ENCODE data around the gene SMIM33. TPM values are rescaled to one million over a fixed set of nuclear protein-coding genes. Genes with fewer than 3 reads are reported as not detected.
"Not testable (repeated sequence)": the region's sequence is repeated elsewhere in the genome, so short reads cannot be mapped to it uniquely, and the experiment has no call there.

The SMIM33 gene
- total and polyA plus RNA-seq, 2 of the 13 experiments (the other 11 are each of a cell fraction or from before 2014, with no cell fraction given), result not detected

GRCh38 chr5:139513434-139513833 is 42.6 kb downstream of the SMIM33 start (continued):
- peak; percentile 84; the same call in 1 of the 2 replicates for TF ChIP-seq MYC (CRISPR knock-in tag; IDR thresholded peaks at IDR 0.05; ENCODE audit: borderline replicate concordance)
- peak; percentile 48; the same call in 1 of the 2 replicates for TF ChIP-seq RCOR2 (CRISPR knock-in tag; IDR thresholded peaks at IDR 0.05)
- peak; percentile 53; the same call in 1 of the 2 replicates for TF ChIP-seq ZNF501 (CRISPR knock-in tag; IDR thresholded peaks at IDR 0.05)
- peak; percentile 53; the same call in 1 of the 2 replicates for TF ChIP-seq SMAD3 (CRISPR knock-in tag; IDR thresholded peaks at IDR 0.05)
- peak; percentile 65; the same call in 1 of the 2 replicates for TF ChIP-seq ERF (CRISPR knock-in tag; IDR thresholded peaks at IDR 0.05)
- TF ChIP-seq KDM5B (CRISPR knock-in tag; IDR thresholded peaks at IDR 0.05; ENCODE audit: borderline replicate concordance), result 0 out of 2 replicates have a peak, but pooled peaks have one; percentile 23
- TF ChIP-seq NR2F6, NONO (IDR thresholded peaks at IDR 0.05): not testable (repeated sequence)
- TF ChIP-seq NR2F6 (CRISPR knock-in tag; IDR thresholded peaks at IDR 0.05), result peak; percentile 13; the same call in 1 of the 2 replicates
- 0 out of 2 replicates have a peak, but pooled peaks have one; percentile 18 for TF ChIP-seq FOXA3 (CRISPR knock-in tag; IDR thresholded peaks at IDR 0.05)
- peak; percentile 61; the same call in 1 of the 2 replicates for TF ChIP-seq NONO (CRISPR knock-in tag; conservative IDR thresholded peaks at IDR 0.05)
- TF ChIP-seq SALL1 (CRISPR knock-in tag; IDR thresholded peaks at IDR 0.05), result peak; percentile 52
- 0 out of 2 replicates have a peak, but pooled peaks have one; percentile 50 for TF ChIP-seq KDM2A (CRISPR knock-in tag; IDR thresholded peaks at IDR 0.05; ENCODE audit: borderline replicate concordance, low read depth)
- peak; percentile 57 for TF ChIP-seq XRCC5 (optimal IDR thresholded peaks at IDR 0.05; ENCODE audit: low read length)
- TF ChIP-seq ZMYM4 (CRISPR knock-in tag; IDR thresholded peaks at IDR 0.05), result 0 out of 2 replicates have a peak, but pooled peaks have one; percentile 22
- peak; percentile 83 for TF ChIP-seq RAD21 (CRISPR knock-in tag; IDR thresholded peaks at IDR 0.05)
- TF ChIP-seq TFE3 (CRISPR knock-in tag; IDR thresholded peaks at IDR 0.05), result peak; percentile 65
- 0 out of 2 replicates have a peak, but pooled peaks have one; percentile 26 for TF ChIP-seq KAT8 (CRISPR knock-in tag; IDR thresholded peaks at IDR 0.05)
- TF ChIP-seq MEIS2 (CRISPR knock-in tag; IDR thresholded peaks at IDR 0.05), result peak; percentile 60; the same call in 1 of the 2 replicates
- TF ChIP-seq CTCF (CRISPR knock-in tag; IDR thresholded peaks at IDR 0.05), result peak; percentile 94
- TF ChIP-seq ZNF784 (CRISPR knock-in tag; IDR thresholded peaks at IDR 0.05; ENCODE audit: borderline replicate concordance), result 0 out of 2 replicates have a peak, but pooled peaks have one; percentile 29
- TF ChIP-seq BORCS8-MEF2B (CRISPR knock-in tag; IDR thresholded peaks at IDR 0.05), result peak; percentile 46; the same call in 1 of the 2 replicates
- TF ChIP-seq HDAC2 (CRISPR knock-in tag; IDR thresholded peaks at IDR 0.05), result peak; percentile 33; the same call in 1 of the 2 replicates
- peak; percentile 61 for TF ChIP-seq ZC3H13 (CRISPR knock-in tag; IDR thresholded peaks at IDR 0.05)
- TF ChIP-seq SAP130 (CRISPR knock-in tag; IDR thresholded peaks at IDR 0.05; ENCODE audit: low read depth), result peak; percentile 29; the same call in 1 of the 2 replicates
- TF ChIP-seq, protein P1, sequence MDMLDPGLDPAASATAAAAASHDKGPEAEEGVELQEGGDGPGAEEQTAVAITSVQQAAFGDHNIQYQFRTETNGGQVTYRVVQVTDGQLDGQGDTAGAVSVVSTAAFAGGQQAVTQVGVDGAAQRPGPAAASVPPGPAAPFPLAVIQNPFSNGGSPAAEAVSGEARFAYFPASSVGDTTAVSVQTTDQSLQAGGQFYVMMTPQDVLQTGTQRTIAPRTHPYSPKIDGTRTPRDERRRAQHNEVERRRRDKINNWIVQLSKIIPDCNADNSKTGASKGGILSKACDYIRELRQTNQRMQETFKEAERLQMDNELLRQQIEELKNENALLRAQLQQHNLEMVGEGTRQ (IDR thresholded peaks at IDR 0.05; ENCODE audit: low read depth, low read length), result peak; percentile 54; the same call in 1 of the 2 replicates
- TF ChIP-seq, protein P1 (CRISPR knock-in tag; IDR thresholded peaks at IDR 0.05; ENCODE audit: borderline replicate concordance), result not testable (repeated sequence)

Measured in HepG2 (cell line).